ENCODE measurements around the gene GRSF1.

GRSF1 gene

GRCh38 chr4:70768301-70768948 is 71.3 kb downstream of the GRSF1 start:
- TF ChIP-seq POLR2AphosphoS5 (IDR thresholded peaks at IDR 0.05; ENCODE audit: low read depth, low read length) (no peak), SPI1 (IDR thresholded peaks at IDR 0.05; ENCODE audit: low read depth, low read length) (no peak), TAF1 (IDR thresholded peaks at IDR 0.05; ENCODE audit: low read depth, low read length) (no peak), POLR2A (IDR thresholded peaks at IDR 0.05; ENCODE audit: low read depth, low read length) (no peak), PAX5 (IDR thresholded peaks at IDR 0.05; ENCODE audit: insufficient read depth, low read length, severe bottlenecking) (no peak), POU2F2 (IDR thresholded peaks at IDR 0.05; ENCODE audit: low read depth, low read length) (no peak)
- DNase-seq (ENCODE audit: insufficient read length, low spot score) (no peak), FAIRE-seq (no peak)
